Upper lobe of right lung (tissue), 1 donor: ENCODE data around the gene SUMO2. TPM values are rescaled to one million over a fixed set of nuclear protein-coding genes. Genes with fewer than 3 reads are reported as not detected.

Experiments used
- ATAC-seq: fragments of 200-7000 bp; cut with Tn5 transposase; one replicate; pipeline ENCODE4 v1.9.1; 2020; ENCODE audit warnings: mild to moderate bottlenecking, moderate library complexity
- DNase-seq: peaks from one replicate; pipeline ENCODE4 v3.0.0-alpha.2; 2020
- H3K27ac ChIP-seq: fragments of 200-600 bp; one replicate; pipeline ENCODE4 v1.8.0; 2022
- H3K27me3 ChIP-seq: fragments of 200-600 bp; one replicate; pipeline ENCODE4 v1.8.0; 2022; ENCODE audit warnings: mild to moderate bottlenecking
- H3K36me3 ChIP-seq: fragments of 200-600 bp; one replicate; pipeline ENCODE4 v1.8.0; 2022
- H3K4me1 ChIP-seq: fragments of 200-600 bp; one replicate; pipeline ENCODE4 v1.8.0; 2022
- H3K4me3 ChIP-seq: fragments of 200-600 bp; one replicate; pipeline ENCODE4 v1.8.0; 2022; ENCODE audit warnings: mild to moderate bottlenecking
- H3K9me3 ChIP-seq: fragments of 200-600 bp; one replicate; pipeline ENCODE4 v1.8.0; 2022
- intact Hi-C: fragments of 100-400 bp; cut with DNase I; formaldehyde crosslinking; loops from one replicate; pipeline ENCODE4 v1.11.0; 2022
- total RNA-seq: library from RNA; stranded (reverse); fragmentation: NEBNext Ultra II Directional; extraction: Animal tissue kit (Norgen Biotek cat#: 25700); gene quantifications from one replicate; pipeline ENCODE4 v1.2.1, GENCODE V29; 2021
- TF ChIP-seq, protein P1 (sequence below): fragments of 200-600 bp; IDR thresholded peaks from one replicate; pipeline ENCODE4 v1.8.0; 2022; ENCODE audit warnings: antibody characterized with exemption
- donor health status: DM: no; HTN: yes; CAD: no; lungs with severe emphysema.

Gene SUMO2
- total RNA-seq, 1 donor from 2014 or later: 316 TPM

DNA sequence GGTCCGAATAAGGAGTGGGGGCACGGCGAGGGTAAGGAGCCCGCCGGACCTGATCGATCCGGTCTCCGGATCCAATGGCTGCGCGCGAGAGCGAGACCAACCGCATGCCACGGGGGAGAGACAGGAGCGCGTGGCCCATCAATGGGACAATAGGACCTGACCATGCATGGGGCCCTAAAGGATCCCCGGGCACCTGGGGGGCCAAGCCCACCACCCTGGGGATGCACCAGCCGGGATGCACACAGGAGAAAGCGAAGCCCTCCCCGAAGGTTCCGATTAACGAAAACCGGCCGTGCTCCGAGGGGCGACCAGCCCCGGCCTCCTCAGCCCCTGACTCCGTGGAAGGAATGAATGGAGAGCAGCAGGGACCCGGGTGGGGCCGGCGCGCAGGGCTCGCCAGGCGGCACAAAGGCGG lies 29.0 kb downstream of the SUMO2 start:
- no peaks in the 10 kb centered on the region for H3K27me3 ChIP-seq
- no peaks in the 10 kb centered on the region for H3K36me3 ChIP-seq
- peak; percentile 7 for ATAC-seq
- peaks cover 7% of the 10 kb centered on the region for H3K4me1 ChIP-seq
- intact Hi-C loops: no loop called here
- no peak for DNase-seq
- H3K27ac ChIP-seq: peak overlapping the region; percentile 82
- no peaks in the 10 kb centered on the region for H3K9me3 ChIP-seq
- TF ChIP-seq, protein P1, sequence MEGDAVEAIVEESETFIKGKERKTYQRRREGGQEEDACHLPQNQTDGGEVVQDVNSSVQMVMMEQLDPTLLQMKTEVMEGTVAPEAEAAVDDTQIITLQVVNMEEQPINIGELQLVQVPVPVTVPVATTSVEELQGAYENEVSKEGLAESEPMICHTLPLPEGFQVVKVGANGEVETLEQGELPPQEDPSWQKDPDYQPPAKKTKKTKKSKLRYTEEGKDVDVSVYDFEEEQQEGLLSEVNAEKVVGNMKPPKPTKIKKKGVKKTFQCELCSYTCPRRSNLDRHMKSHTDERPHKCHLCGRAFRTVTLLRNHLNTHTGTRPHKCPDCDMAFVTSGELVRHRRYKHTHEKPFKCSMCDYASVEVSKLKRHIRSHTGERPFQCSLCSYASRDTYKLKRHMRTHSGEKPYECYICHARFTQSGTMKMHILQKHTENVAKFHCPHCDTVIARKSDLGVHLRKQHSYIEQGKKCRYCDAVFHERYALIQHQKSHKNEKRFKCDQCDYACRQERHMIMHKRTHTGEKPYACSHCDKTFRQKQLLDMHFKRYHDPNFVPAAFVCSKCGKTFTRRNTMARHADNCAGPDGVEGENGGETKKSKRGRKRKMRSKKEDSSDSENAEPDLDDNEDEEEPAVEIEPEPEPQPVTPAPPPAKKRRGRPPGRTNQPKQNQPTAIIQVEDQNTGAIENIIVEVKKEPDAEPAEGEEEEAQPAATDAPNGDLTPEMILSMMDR: no peak
- peak overlapping the region; percentile 78 for H3K4me3 ChIP-seq

DNA sequence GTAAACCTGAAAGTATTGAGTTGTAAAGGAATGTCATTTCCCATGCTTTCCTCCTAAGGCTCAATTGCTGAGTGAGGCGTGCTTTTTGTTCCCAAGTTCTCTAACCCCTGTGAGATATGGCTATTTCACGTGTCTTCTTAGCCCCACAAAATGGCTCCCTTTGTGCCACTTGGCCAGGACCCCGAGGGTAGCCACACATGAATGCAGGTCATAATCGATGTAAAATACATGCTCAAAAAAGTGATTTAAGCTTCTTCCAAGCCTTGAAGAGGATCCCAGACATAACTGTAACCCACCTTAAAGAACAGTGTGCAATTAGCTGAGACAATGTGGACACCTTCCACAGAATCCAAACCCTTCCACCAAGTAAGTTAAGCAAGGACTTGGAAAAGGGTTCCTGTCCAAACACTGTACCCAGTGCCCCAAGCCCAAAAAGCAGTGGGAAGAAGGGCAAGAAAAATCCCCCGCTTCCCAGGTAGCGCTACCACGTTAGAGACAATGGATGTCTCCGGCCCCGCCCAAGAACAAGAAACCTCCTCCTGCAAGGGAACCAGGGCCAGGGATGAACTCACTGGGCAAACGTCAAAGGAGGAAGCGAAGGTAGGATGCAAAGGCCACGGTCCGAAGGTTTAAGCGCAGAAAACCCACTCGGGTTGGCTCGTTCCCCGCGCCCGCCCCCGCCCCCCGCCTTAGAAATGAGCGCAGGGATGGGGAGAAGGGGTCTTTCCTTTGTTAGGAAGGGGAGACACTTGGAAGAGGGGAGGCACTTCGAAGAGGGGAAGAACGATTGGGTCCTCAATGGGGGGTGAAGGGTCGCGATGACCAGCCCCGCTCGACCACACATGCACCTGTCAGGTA lies 29.6 kb downstream of the SUMO2 start:
- DNase-seq (peak; percentile 64), ATAC-seq (peak; percentile 21)
- H3K27me3 ChIP-seq: no peaks in the 10 kb centered on the region
- H3K27ac ChIP-seq: no peak overlapping the region
- peak overlapping the region; percentile 78 for H3K4me3 ChIP-seq
- peaks cover 4% of the 10 kb centered on the region for H3K36me3 ChIP-seq
- intact Hi-C loops: no loop called here
- TF ChIP-seq, protein P1: no peak
- H3K4me1 ChIP-seq: peaks cover 7% of the 10 kb centered on the region
- H3K9me3 ChIP-seq: no peaks in the 10 kb centered on the region

DNA sequence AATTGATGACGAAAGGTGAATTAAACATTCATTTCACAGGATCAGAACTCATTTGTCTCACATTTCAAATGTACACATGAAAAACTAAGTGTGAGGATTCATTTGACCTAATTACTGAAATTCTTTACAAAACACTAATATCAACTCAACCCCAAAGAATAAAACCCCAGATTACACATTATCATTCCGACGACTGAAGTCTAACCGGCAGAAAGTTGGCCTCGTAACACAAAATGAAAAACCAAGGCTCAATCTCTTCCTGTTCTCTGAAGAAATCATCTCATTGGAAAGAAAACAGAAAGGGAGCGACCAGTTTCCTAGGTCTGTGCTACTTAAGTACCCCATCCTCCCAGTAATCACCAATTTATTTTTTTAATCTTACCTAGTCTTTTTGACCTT lies 30.2 kb downstream of the SUMO2 start:
- H3K9me3 ChIP-seq: no peaks in the 10 kb centered on the region
- no peak for DNase-seq
- peaks cover 7% of the 10 kb centered on the region for H3K4me1 ChIP-seq
- intact Hi-C loops: no loop called here
- H3K27ac ChIP-seq: no peak overlapping the region
- no peak for ATAC-seq
- TF ChIP-seq, protein P1: no peak
- peaks cover 11% of the 10 kb centered on the region for H3K36me3 ChIP-seq
- no peaks in the 10 kb centered on the region for H3K27me3 ChIP-seq
- no peak overlapping the region for H3K4me3 ChIP-seq

DNA sequence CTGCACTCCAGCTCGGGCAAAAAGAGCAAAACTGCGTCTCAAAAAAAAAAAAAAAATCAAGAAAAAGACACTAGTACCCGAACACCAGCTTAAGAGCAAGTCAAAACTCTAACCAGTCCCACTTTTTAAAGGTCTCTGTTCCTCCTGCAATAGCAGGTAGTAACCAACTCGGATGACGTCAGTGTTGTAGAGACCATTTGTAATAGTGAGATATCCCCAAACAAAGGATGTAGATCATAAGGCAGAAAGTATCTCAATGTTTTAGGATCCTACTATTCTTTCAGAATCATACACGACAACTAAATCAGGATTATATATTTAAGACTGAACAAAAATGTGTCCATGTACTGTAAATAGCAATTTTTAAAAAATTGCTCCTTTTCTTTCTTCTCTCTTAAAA lies 30.8 kb downstream of the SUMO2 start:
- no peak overlapping the region for H3K27ac ChIP-seq
- H3K4me1 ChIP-seq: peaks cover 7% of the 10 kb centered on the region
- DNase-seq (no peak), ATAC-seq (no peak)
- intact Hi-C loops: no loop called here
- no peaks in the 10 kb centered on the region for H3K27me3 ChIP-seq
- no peak overlapping the region for H3K4me3 ChIP-seq
- H3K36me3 ChIP-seq: peaks cover 11% of the 10 kb centered on the region
- no peaks in the 10 kb centered on the region for H3K9me3 ChIP-seq
- TF ChIP-seq, protein P1: no peak

DNA sequence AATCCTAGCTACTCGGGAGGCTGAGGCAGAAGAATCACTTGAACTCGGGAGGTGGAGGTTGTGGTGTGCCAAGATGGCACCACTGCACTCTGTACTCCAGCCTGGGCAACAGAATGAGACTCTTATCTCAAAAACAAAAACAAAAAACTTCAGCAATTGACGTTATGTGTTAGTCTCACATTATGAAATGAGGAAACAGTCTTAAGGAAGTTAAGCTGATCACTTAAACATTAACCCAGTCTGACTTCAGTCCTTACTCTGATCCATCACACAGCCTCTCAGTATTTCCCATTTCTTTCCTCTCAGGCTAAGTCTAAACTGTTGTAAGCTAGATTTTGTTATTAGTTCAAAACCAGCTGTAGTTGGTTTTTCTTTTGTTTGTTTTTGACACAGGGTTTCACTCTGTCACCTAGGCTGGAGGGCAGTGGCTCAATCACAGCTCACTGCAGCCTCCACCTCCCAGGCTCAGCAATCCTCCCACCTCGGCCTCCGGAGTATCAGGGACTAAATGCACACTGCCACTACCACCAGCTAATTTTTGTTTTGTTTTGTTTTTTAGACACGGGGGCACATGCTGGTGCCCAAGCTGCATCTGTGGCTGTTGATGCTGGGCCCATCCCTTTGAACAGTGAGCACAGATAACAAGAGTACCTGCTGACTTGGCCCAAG lies 34.7 kb downstream of the SUMO2 start:
- H3K27ac ChIP-seq: peak overlapping the region; percentile 58
- ATAC-seq: peak; percentile 77

More for the DNA sequence above, 34.7 kb downstream of the SUMO2 start:
- H3K27me3 ChIP-seq: no peaks in the 10 kb centered on the region
- peaks cover 11% of the 10 kb centered on the region for H3K36me3 ChIP-seq
- H3K4me3 ChIP-seq: no peak overlapping the region
- H3K4me1 ChIP-seq: peaks cover 3% of the 10 kb centered on the region
- intact Hi-C loops: no loop called here
- H3K9me3 ChIP-seq: no peaks in the 10 kb centered on the region
- peak; percentile 27 for DNase-seq
- TF ChIP-seq, protein P1: no peak
